Measurements from ENCODE around the gene PRDM12. TPM values are rescaled to one million over a fixed set of nuclear protein-coding genes. Genes with fewer than 3 reads are reported as not detected.

Gene PRDM12
- polyA plus RNA-seq, 1 of the 3 experiments (the other 2 are of a cell fraction) = 0.08 TPM

DNA sequence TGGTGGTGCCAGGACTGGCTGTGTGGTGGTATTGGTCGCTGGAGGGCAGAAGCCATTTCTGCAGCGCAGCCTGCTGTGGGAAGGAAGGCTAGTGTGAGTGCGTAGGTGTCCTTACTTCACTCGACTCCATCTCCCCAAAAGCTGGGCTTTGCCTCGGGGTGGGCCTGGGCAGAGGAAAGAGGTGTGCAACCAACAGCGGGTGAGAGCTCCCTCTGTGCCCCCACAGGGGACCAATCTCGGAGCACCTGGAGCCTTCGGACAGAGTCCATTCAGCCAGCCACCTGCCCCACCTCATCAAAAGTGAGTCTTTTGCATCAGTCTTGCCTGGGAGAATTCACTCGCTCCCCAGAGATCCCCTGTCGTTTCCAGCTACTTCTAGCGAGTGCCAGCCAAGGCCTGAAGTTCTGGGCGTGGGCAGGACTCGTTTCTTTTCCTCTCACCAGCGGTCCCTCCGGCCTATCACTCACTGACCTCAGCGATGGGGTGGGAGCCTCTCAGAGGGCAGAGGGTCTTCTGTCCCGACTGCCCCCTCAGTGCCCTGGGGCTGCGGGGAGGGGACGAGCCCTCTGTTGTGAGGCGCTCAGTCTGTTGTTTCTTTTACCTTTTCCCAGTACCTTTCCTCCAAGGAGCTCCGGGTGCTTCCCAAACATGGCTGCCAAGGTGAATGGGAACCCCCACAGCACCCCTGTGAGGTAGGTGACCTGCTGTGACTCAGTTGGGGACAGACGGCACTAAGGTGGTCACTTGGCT is 32.9 kb upstream of the PRDM12 start:
- Histone ChIP-seq H3K9me2 (no peaks in the 10 kb centered on the region), H4K20me1 (ENCODE audit: insufficient read depth) (no peaks in the 10 kb centered on the region), H3K4me3 (ENCODE audit: low read depth in 2 of 2, low read length in 1 of 2) (no peak overlapping the region), H3K4me2 (no peak overlapping the region), H3K9ac (no peak overlapping the region), H3K4me1 (ENCODE audit: control insufficient read depth in 1 of 2, insufficient read depth in 2 of 2, low read depth in 1 of 2, low read length in 1 of 2) (no peaks in the 10 kb centered on the region), H3F3A (replicated peaks; ENCODE audit: insufficient read depth) (no peaks in the 10 kb centered on the region), H3K79me2 (ENCODE audit: insufficient read depth) (no peaks in the 10 kb centered on the region), H3K27ac (ENCODE audit: low read depth in 2 of 2, low read length in 1 of 2) (no peak overlapping the region; a peak in 1 of 4 replicates), H2AFZ (ENCODE audit: low read depth) (no peak overlapping the region), H3K36me3 (replicated peaks in 1 of 2; ENCODE audit: control insufficient read depth in 1 of 2, insufficient read depth in 2 of 2, low read length in 1 of 2) (peaks cover 9 to 96% of the 10 kb centered on the region in 2 experiments), H3K9me3 (no peaks in the 10 kb centered on the region), H3K27me3 (ENCODE audit: insufficient read depth) (no peaks in the 10 kb centered on the region)
- TF ChIP-seq, protein P1, sequence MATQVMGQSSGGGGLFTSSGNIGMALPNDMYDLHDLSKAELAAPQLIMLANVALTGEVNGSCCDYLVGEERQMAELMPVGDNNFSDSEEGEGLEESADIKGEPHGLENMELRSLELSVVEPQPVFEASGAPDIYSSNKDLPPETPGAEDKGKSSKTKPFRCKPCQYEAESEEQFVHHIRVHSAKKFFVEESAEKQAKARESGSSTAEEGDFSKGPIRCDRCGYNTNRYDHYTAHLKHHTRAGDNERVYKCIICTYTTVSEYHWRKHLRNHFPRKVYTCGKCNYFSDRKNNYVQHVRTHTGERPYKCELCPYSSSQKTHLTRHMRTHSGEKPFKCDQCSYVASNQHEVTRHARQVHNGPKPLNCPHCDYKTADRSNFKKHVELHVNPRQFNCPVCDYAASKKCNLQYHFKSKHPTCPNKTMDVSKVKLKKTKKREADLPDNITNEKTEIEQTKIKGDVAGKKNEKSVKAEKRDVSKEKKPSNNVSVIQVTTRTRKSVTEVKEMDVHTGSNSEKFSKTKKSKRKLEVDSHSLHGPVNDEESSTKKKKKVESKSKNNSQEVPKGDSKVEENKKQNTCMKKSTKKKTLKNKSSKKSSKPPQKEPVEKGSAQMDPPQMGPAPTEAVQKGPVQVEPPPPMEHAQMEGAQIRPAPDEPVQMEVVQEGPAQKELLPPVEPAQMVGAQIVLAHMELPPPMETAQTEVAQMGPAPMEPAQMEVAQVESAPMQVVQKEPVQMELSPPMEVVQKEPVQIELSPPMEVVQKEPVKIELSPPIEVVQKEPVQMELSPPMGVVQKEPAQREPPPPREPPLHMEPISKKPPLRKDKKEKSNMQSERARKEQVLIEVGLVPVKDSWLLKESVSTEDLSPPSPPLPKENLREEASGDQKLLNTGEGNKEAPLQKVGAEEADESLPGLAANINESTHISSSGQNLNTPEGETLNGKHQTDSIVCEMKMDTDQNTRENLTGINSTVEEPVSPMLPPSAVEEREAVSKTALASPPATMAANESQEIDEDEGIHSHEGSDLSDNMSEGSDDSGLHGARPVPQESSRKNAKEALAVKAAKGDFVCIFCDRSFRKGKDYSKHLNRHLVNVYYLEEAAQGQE (IDR thresholded peaks at IDR 0.05; ENCODE audit: low read depth, low read length) = no peak
- TF ChIP-seq MXI1 (IDR thresholded peaks at IDR 0.05; ENCODE audit: low read depth, low read length) (no peak), TAF1 (IDR thresholded peaks at IDR 0.05; ENCODE audit: borderline replicate concordance, low read depth, low read length) (no peak), EP300 (IDR thresholded peaks at IDR 0.05; ENCODE audit: borderline replicate concordance in 1 of 2, low read depth in 1 of 2, low read length in 1 of 2) (no peak), NFIC (IDR thresholded peaks at IDR 0.05; ENCODE audit: borderline replicate concordance) (no peak), FOXM1 (IDR thresholded peaks at IDR 0.05; ENCODE audit: low read depth) (no peak), GATA2 (CRISPR knock-in tag; IDR thresholded peaks at IDR 0.05) (no peak), CHD2 (IDR thresholded peaks at IDR 0.05; ENCODE audit: low read length, partially characterized antibody) (no peak), ELF1 (IDR thresholded peaks at IDR 0.05) (no peak), RCOR1 (IDR thresholded peaks at IDR 0.05; ENCODE audit: low read length) (no peak), EZH2phosphoT487 (IDR thresholded peaks at IDR 0.05; ENCODE audit: borderline replicate concordance, low read depth) (no peak), SIN3A (IDR thresholded peaks at IDR 0.05; ENCODE audit: borderline replicate concordance, low read depth, low read length) (no peak)
- TF ChIP-seq, protein P2, sequence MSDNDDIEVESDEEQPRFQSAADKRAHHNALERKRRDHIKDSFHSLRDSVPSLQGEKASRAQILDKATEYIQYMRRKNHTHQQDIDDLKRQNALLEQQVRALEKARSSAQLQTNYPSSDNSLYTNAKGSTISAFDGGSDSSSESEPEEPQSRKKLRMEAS (IDR thresholded peaks at IDR 0.05; ENCODE audit: low read depth) = no peak
- DNase-seq = no peak
- ChIA-PET CTCF (interaction anchor here (0.8 kb wide), 1 partner anchor 20 kb away, joined by 3 read pairs; no protein-coding TSS in a partner anchor), POLR2A (no interaction called here)
- WGBS (ENCODE audit: low lambda C conversion rate) = 95% methylated on average over 18 of the region's 22 CpGs

Data from SK-N-SH (cell line).